Measurements from ENCODE around the gene KCNN1.
A peak's percentile ranks its signal among the peaks of the same experiment; 100 is the strongest.
"Not testable (repeated sequence)": the region's sequence is repeated elsewhere in the genome, so short reads cannot be mapped to it uniquely, and the experiment has no call there.

The KCNN1 gene

DNA sequence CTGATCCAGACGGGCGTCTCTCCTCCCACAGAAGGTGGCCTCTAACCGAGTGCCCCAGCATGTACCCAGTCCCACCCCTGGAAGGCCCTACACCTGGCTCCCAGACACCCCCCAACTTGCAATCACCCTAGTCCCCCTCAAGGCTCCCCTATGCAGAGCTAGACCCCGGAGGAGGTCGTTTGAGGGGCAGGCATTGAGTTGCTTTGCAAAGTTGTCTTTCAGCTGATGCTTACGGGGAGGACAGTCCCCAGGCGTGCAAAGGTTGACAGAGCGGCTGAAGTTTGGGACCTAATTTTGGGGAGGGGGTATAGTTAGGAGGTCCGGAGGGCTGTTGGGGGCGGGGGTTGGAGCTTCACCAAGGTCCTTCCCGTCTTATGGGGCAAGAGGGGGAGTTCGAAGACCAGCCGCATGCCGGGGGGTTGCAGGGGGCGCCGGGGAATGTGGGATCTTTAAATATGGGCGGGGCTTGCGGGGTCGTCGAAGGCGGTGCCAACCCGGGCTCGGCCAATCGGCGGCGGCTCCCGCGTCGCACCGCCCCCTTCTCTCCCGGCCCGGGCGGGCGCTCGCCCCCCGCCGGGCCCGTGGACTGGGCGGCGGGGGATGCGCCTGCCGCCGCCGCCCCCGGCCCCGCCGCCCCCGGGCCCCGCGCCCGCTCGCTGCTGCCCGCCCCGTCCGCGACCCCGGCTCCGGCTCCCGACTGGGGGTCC lies at the start of gene KCNN1:
Gene KCNN1 (plus strand): TSS at position 558 of the 707 bp plus-strand sequence. CDS start 6,782 bp downstream, outside the sequence.
- no peak for DNase-seq (ENCODE audit: low spot score)

- not testable (repeated sequence) for DNase-seq (ENCODE audit: low spot score)
Measured at GRCh38 chr19:17918151-17918550, 48.8 kb upstream of the KCNN1 start.

DNA sequence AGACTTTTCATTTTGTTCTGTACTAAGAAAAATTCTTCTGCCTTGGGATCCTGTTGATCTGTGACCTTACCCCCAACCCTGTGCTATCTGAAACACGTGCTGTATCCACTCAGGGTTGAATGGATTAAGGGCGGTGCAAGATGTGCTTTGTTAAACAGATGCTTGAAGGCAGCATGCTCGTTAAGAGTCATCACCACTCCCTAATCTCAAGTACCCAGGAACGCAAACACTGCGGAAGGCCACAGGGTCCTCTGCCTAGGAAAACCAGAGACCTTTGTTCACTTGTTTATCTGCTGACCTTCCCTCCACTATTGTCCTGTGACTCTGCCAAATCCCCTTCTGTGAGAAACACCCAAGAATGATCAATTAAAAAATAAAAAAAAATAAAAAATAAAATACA lies 47.8 kb upstream of the KCNN1 start:
- DNase-seq (ENCODE audit: low spot score): not testable (repeated sequence)

DNA sequence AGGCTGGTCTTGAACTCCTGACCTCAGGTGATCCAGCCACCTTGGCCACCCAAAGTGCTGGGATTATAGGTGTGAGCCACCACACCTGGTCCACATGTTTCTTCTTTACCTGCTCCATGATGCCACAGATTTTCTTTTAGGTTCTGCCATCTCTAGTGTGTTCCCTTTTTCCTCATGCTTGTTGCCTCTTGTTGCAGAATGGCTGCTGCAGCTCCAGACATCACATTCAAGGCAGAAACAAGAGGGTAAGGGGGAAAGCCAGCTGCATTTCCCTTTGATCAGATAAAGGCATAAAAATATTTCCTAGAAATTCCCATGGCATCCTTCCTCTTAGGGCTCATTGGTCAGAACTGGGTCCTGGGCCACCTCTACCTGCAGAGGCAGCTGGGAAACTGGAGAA lies 46.4 kb upstream of the KCNN1 start:
- no peak for DNase-seq (ENCODE audit: low spot score)

DNA sequence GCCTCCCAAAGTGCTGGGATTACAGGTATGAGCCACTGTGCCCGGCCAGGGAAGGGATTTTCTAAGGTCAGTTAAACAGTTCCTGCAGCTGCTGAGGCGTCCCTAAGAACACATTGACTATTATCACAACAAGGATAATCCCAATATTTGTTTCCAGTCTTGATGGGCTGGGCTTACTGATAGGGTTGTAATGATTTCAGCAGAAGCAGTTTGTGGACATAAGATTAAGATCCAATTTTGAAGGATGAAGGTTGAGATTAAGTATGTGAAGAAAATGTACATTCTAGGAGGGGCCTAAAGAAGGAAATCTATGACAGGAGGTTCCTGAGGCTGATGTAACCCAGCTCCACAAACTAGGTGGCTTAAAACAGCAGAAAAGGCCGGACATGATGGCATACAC lies 44.8 kb upstream of the KCNN1 start:
- DNase-seq (ENCODE audit: low spot score): no peak

DNA sequence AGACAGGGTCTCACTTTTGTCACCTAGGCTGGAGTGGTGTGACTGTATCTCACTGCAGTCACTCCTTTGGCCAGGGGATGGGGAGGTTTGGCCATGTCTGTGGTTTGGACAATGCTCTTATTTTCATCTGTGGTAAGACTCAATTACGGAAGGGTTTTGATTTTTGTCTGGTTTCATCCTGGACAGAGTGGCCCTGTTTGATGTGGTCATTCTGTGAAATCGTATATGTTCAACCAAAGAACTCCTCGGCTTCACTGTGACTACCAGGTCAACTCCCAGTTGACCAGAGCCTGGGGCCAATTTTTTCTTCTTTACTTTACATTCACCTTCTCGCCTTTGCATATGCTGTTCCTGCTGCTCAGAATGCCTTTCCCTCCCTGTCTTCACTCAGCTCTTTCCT lies 40.9 kb upstream of the KCNN1 start:
- no peak for DNase-seq (ENCODE audit: low spot score)

DNA sequence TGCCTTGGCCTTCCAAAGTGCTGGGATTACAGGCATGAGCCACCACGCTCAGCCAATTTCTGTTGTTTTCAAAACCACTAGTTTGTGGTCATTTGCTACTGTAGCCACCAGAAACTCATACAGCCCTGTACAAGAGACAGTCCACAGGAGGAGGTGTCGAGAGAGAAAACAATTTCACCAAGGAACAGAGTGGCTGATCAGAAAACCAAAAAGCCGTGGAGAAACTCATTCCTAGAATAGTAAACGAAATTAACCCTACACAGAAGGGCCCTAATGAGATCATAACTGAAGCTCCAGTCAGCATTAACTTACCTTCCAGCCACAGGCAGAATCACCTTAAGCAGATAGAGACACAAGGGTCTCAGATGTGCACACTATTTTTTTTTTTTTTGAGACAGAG lies 37.9 kb upstream of the KCNN1 start:
- no peak for DNase-seq (ENCODE audit: low spot score)

DNA sequence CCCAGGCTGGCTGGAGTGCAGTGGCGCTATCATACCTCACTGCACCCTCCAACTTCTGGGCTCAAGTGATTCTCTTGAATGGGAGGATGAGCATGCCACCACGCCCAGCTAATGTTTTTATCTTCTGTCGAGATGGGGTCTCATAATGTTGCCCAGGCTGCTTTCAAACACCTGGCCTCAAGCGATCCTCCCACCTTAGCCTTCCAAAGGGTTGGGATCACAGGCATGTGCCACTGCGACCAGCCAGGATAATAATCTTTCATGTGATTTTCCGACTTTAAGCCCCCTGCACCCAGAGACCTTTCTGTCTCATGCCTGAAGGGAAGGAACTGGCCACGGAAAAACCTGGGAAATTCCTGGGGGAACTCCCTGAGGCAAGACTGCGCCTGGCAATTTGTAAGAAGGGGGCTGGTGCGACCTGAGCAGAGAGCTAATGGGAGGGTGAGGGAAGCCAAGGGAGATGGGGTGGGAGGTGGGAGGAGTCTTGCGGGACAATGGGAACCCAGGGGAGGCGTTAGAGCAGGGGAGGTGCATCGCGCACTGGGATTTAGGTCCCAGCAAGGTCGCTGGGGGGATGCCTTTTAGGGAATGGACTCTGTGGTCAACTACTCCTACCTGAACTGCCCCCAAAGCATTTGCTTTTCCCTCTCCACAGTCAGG lies 35.2 kb upstream of the KCNN1 start:
- no peak for DNase-seq (ENCODE audit: low spot score)

DNA sequence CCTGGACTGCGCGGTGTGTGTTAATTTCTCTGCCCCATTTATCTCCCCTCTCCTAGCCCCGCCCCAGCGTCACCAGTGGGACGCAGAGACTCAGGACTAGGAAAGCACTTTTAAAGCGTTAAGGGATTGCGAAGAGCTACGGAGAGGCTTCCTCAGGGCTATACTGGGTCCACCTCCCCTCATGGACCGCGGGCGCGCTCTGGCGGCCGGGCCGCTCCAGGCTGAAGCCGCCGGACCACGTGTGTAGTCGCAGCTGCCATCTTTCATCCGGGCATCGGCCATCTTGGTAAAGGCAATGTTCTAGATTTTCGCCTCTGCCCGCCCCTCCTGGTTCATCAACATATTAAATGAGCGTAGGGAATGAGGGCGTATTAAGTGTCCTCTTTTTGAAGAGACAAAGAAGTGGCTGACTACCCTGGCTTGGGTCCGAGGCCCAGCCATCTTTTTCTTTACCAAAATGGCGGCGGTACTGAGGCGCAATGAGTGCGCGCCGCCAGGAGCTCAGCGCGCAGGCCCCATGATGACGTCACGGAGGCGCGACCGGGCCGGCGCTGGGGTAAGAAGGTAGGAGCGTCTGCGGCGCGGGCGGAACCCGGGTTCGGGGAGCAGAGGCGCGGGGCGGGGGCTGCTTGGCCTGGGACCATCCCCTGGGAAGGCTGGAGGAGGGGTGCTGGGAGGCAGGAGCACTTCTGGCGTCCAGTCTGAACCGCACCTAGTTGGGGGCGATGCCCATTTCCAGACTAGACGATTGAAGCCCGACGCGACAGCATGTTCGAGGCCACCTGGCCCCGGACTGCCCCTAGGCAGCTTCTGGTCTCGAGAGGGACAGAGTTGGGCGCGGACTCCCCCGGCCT lies 34.2 kb upstream of the KCNN1 start, which contains the start of gene CCDC124:
Gene CCDC124 (plus strand): TSS at position 531 of the 854 bp plus-strand sequence. CDS start 3,406 bp downstream, outside the sequence.
- peak; percentile 97 for DNase-seq (ENCODE audit: low spot score)

DNA sequence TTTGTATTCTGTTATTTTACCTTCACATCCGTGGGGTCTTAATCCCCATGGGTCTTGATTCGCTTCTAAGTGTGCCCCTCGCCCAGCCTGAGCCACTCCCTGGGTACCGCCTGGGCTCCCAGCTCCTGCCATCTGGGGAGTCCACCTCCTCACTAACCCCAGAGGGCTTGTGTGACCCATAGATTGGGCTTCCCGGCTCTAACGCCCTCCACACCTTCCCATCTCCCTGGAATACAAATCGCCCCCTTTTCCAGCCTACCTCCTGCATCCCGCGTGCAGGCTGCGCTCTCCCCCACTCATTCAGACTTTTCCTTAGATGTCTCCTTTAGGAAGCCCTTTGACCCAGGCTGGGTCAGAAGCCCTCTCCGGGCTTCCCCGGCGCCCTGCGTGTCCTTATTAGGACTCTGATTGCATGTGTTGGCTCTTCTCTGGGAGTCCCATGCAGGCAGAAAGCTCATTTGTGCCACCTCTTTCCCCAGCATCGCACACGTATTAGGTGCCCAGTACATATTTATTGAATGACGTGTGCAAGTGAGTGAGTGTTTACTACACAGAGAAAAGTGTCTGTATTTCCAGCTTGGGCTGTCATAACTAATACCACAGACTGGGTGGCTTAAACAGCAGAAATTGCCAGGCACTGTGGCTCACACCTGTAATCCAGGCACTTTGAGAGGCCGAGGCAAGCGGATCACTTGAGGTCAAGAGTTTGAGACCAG lies 33.3 kb upstream of the KCNN1 start:
- DNase-seq (ENCODE audit: low spot score): no peak

- no peak for DNase-seq (ENCODE audit: low spot score)
Measured at GRCh38 chr19:17936379-17936778, 30.5 kb upstream of the KCNN1 start.

GRCh38 chr19:17937371-17937900 lies 29.5 kb upstream of the KCNN1 start:
- DNase-seq (ENCODE audit: low spot score): no peak

- peak; percentile 90 for DNase-seq (ENCODE audit: low spot score)
Measured at GRCh38 chr19:17938092-17938845, 28.6 kb upstream of the KCNN1 start.

GRCh38 chr19:17942181-17942580 lies 24.7 kb upstream of the KCNN1 start:
- no peak for DNase-seq (ENCODE audit: low spot score)

DNA sequence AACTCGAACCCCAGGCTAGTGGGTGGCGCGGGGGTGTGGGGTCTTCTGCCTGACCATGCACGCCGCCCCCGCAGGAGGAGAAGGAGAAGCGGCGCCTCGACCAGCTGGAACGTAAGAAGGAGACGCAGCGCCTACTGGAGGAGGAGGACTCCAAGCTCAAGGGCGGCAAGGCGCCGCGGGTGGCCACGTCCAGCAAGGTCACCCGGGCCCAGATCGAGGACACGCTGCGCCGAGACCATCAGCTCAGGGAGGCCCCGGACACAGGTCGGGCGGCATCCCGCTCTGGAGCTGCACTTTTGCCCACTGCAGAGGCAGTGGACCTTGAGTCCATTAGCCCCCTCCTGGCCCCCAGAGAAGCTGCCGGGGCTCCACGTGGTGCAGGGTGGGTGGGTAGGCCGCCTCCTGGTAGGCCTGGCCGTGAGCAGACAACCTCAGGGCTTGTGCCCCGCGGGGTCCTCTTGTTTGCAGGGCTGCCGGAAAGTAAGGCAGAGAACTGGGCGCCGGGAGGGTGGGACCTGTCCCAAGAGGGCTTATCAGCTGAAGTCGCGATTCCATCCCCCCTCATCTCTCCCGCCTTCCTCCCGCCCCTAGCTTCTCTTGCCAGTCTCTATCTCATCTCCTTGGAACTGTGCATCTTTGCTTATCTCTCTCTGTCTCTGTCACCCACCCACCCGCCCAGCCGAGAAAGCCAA lies 24.2 kb upstream of the KCNN1 start:
- no peak for DNase-seq (ENCODE audit: low spot score)

DNA sequence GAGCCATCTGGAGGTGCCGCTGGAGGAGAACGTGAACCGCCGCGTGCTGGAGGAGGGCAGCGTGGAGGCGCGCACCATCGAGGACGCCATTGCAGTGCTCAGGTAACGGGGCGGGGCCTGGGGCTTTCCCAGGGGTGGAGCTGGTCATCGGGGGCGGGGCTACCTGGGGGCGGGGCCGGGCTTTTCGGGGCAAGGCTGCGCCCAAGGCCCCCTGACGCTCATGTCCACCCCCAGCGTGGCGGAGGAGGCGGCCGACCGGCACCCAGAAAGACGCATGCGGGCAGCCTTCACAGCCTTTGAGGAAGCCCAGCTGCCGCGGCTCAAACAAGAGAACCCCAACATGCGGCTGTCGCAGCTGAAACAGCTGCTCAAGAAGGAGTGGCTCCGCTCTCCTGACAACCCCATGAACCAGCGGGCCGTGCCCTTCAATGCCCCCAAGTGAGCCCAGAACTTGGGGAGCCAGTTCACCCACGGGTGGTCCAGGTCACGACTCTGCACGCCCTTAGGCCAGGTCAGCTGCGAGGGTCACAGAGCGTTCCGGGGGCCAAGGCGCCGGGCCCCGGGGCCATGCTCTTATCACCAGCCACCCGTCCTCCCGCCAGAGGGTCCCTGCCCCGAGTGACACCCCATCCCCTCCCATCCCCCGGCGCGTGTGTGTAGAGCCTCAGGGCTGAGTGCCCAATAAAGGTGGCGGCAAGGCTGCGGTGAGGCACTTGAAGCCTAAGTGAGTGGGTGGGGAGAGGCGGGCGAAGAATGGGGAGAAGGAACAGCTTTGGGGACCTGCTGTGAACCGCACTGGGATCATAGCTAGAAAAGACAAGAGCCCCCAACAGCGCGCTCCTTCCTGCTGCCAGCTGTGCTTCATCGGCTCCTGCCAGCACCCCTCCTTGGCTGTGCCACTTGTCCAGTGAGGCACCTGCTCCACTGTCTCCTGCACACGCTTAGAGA lies 23.4 kb upstream of the KCNN1 start:
- DNase-seq (ENCODE audit: low spot score): peak; percentile 52

DNA sequence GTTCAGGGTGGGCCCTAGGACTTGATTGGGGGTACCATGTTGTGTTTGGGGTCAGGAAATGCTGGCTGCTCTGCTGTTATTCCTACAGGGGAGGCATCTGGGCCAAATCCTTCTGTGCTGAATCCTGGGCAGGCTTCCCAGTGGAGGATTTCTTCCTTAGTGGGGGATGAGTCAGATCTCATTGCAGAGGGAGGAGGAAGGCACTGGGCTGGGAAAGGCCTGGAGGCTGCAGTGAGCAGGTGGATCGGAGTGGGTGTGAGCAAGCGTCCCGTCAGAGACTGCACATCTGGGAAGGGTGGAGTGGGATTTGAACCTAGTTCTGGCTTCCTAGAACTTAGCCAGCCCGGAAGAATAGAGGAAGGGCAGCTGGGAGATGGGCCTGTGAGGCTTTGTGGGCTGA lies 22.6 kb upstream of the KCNN1 start:
- no peak for DNase-seq (ENCODE audit: low spot score)

- DNase-seq (ENCODE audit: low spot score): no peak
Measured at GRCh38 chr19:17946965-17947784, 19.7 kb upstream of the KCNN1 start.

Measured in hematopoietic multipotent progenitor cell treated with erythropoietin and hydrocortisone succinate and interleukin-3 and kit ligand, for 17 days (in vitro differentiated cells).